Measurements from ENCODE around the gene CHMP1A. TPM values are rescaled to one million over a fixed set of nuclear protein-coding genes. Genes with fewer than 3 reads are reported as not detected.

Gene CHMP1A
- total RNA-seq, 1 experiment from 2014 or later = 158 TPM

DNA sequence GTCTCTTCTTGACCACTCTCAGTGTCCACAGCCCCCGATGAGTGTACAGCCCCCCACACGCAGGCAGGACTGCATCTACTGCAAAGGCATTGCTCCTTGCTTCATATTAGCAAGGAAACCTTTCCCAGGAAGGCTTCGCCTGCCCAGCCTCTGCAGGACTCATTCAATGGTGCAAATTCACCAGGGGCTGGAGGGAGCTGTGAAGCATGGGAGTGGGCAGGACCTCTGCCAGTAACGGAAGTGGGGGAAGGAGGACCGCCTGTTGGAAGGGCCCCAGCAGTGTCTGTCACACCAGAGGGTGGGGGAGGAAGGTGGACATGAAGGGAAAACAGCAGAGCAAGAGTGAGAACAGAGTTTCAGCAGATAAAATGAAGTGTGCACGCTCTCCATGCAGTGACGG is 2.6 kb upstream of the CHMP1A start:
- Histone ChIP-seq H3K4me3 (replicated peaks in 1 of 2; ENCODE audit: low read depth in 1 of 2, low read length in 2 of 2) (no peak overlapping the region), H3K79me2 (ENCODE audit: insufficient read depth, low read length) (peaks cover 63% of the 10 kb centered on the region), H3K27ac (ENCODE audit: low read depth, low read length) (0 out of 2 replicates have a peak overlapping the region, but pooled peaks have one; percentile 8), H3K4me2 (ENCODE audit: low read length) (no peak overlapping the region), H3K9me2 (ENCODE audit: insufficient read depth) (no peaks in the 10 kb centered on the region), H3K4me1 (ENCODE audit: control insufficient read depth in 1 of 2, insufficient read depth in 2 of 2, low read length in 2 of 2) (peaks cover 16 to 26% of the 10 kb centered on the region in 2 experiments; a peak in 3 of 4 replicates), H3K9me3 (ENCODE audit: control insufficient read depth in 1 of 2, insufficient read depth in 1 of 2, low read depth in 1 of 2, low read length in 2 of 2) (no peaks in the 10 kb centered on the region), H4K20me1 (ENCODE audit: insufficient read depth) (no peaks in the 10 kb centered on the region; the same call in 1 of the 2 replicates), H3K9ac (ENCODE audit: low read length) (no peak overlapping the region), H3K36me3 (ENCODE audit: control insufficient read depth in 1 of 2, insufficient read depth in 2 of 2, low read length in 2 of 2) (peaks cover 19 to 56% of the 10 kb centered on the region in 2 experiments), H2AFZ (ENCODE audit: low read depth, low read length, poor library complexity, severe bottlenecking) (no peak overlapping the region), H3K27me3 (ENCODE audit: insufficient read depth, low read length) (no peaks in the 10 kb centered on the region)
- BruUV-seq (replicated peaks) = no TSS peak
- CTCF ChIA-PET = no interaction called here
- POLR2A ChIA-PET = no interaction called here
- TF ChIP-seq SRF (IDR thresholded peaks at IDR 0.05; ENCODE audit: low read depth) (no peak), EZH2phosphoT487 (IDR thresholded peaks at IDR 0.05; ENCODE audit: borderline replicate concordance) (no peak), ATF3 (IDR thresholded peaks at IDR 0.05) (no peak)
- intact Hi-C loops (cut with micrococcal nuclease) = no loop called here
- no peak for ATAC-seq
- DNase-seq (ENCODE audit: low read depth, low spot score) = no peak
- RAD21 ChIA-PET (ENCODE audit: low non-redundant PET in 1 of 2, low total read pairs in 2 of 2, uncharacterized antibody in 2 of 2, unreplicated experiment in 2 of 2) = no interaction called here

DNA sequence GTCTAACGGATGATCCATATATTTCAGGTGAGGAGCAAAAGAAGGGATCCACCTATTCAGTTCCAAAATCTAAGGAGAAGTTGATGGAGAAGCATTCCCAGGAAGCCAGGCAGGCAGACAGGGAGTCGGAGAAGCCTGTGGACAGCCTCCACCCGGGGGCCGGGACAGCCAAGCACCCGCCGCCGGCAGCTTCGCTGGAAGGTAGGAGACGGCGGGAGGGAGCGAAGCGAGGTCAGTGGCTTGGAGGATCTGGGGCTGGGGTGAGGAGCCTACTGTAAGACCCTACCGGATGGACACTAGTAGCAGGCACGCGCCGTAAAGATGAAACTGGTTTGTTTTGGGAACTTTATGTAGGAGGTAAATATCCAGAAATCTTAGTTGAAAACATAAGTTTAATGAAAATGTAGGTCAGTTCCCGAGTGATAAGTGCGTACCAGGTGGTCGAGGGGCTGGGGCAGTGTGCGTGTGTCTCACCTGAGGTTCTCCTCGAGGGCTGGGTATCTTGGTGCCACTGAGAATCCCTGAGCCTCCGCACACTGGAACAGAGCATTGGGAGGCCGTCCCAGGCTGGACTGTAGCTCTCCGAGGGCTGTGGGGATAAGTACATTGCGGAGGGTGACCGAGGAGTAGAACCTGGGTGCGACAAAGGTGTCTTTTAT is 842 bp upstream of the CHMP1A start:
- intact Hi-C loops (cut with micrococcal nuclease) = no loop called here
- H3K4me1 ChIP-seq (ENCODE audit: control insufficient read depth in 1 of 2, insufficient read depth in 2 of 2, low read length in 2 of 2) = peaks cover 16 to 26% of the 10 kb centered on the region in 2 experiments; a peak in 3 of 4 replicates
- peak overlapping the region; percentile 98 for H3K4me2 ChIP-seq (ENCODE audit: low read length)
- DNase-seq (ENCODE audit: low read depth, low spot score) (no peak), ATAC-seq (peak; percentile 23)
- H3K79me2 ChIP-seq (ENCODE audit: insufficient read depth, low read length) = peaks cover 80% of the 10 kb centered on the region
- RAD21 ChIA-PET (ENCODE audit: low non-redundant PET in 1 of 2, low total read pairs in 2 of 2, uncharacterized antibody in 2 of 2, unreplicated experiment in 2 of 2) = no interaction called here
- BruUV-seq (replicated peaks) = no TSS peak
- POLR2A ChIA-PET = interaction anchor here (1.9 kb wide), 1 partner anchor 56 kb away, joined by 6 read pairs; no protein-coding TSS in a partner anchor
- H3K9me2 ChIP-seq (ENCODE audit: insufficient read depth) = no peaks in the 10 kb centered on the region
- peaks cover 24 to 47% of the 10 kb centered on the region in 2 experiments for H3K36me3 ChIP-seq (ENCODE audit: control insufficient read depth in 1 of 2, insufficient read depth in 2 of 2, low read length in 2 of 2)
- CTCF ChIA-PET = interaction anchor here (1.1 to 2.5 kb wide), 2 partner anchors 10 to 44 kb away, joined by 3 to 6 read pairs; no protein-coding TSS in a partner anchor
- no peaks in the 10 kb centered on the region; the same call in 1 of the 2 replicates for H4K20me1 ChIP-seq (ENCODE audit: insufficient read depth)
- H3K27ac ChIP-seq (ENCODE audit: low read depth, low read length) = peak overlapping the region; percentile 89
- peak overlapping the region; percentile 97 for H3K9ac ChIP-seq (ENCODE audit: low read length)
- H3K4me3 ChIP-seq (replicated peaks in 1 of 2; ENCODE audit: low read depth in 1 of 2, low read length in 2 of 2) = peak overlapping the region; percentile 92 to 97
- H3K9me3 ChIP-seq (ENCODE audit: control insufficient read depth in 1 of 2, insufficient read depth in 1 of 2, low read depth in 1 of 2, low read length in 2 of 2) = no peaks in the 10 kb centered on the region
- TF ChIP-seq ZBTB33 (IDR thresholded peaks at IDR 0.05; ENCODE audit: extremely low read depth, insufficient replicate concordance, low read length) = no peak
- no peak for TF ChIP-seq POLR2A (IDR thresholded peaks at IDR 0.05; ENCODE audit: borderline replicate concordance, extremely low read depth, insufficient read depth, insufficient read length)
- no peak for TF ChIP-seq ZFX (IDR thresholded peaks at IDR 0.05)
- TF ChIP-seq EGR1 (IDR thresholded peaks at IDR 0.05; ENCODE audit: low read depth) = no peak
- TF ChIP-seq, protein P1, sequence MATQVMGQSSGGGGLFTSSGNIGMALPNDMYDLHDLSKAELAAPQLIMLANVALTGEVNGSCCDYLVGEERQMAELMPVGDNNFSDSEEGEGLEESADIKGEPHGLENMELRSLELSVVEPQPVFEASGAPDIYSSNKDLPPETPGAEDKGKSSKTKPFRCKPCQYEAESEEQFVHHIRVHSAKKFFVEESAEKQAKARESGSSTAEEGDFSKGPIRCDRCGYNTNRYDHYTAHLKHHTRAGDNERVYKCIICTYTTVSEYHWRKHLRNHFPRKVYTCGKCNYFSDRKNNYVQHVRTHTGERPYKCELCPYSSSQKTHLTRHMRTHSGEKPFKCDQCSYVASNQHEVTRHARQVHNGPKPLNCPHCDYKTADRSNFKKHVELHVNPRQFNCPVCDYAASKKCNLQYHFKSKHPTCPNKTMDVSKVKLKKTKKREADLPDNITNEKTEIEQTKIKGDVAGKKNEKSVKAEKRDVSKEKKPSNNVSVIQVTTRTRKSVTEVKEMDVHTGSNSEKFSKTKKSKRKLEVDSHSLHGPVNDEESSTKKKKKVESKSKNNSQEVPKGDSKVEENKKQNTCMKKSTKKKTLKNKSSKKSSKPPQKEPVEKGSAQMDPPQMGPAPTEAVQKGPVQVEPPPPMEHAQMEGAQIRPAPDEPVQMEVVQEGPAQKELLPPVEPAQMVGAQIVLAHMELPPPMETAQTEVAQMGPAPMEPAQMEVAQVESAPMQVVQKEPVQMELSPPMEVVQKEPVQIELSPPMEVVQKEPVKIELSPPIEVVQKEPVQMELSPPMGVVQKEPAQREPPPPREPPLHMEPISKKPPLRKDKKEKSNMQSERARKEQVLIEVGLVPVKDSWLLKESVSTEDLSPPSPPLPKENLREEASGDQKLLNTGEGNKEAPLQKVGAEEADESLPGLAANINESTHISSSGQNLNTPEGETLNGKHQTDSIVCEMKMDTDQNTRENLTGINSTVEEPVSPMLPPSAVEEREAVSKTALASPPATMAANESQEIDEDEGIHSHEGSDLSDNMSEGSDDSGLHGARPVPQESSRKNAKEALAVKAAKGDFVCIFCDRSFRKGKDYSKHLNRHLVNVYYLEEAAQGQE (IDR thresholded peaks at IDR 0.05; ENCODE audit: low read depth) = no peak
- TF ChIP-seq RAD21 (IDR thresholded peaks at IDR 0.05; ENCODE audit: low read depth) = no peak
- H3K27me3 ChIP-seq (ENCODE audit: insufficient read depth, low read length) = no peaks in the 10 kb centered on the region
- no peak overlapping the region for H2AFZ ChIP-seq (ENCODE audit: low read depth, low read length, poor library complexity, severe bottlenecking)

Data from HCT116 (cell line).